NCI-H128 (cell line): ENCODE measurements around the gene TRAFD1.
"Not testable (repeated sequence)": the region's sequence is repeated elsewhere in the genome, so short reads cannot be mapped to it uniquely, and the experiment has no call there.

ENCODE experiments used
- DNase-seq: peaks from one replicate; lab custom pipeline; 2025; ENCODE audit not compliant: unreplicated experiment; lab: John Stamatoyannopoulos, UW

TRAFD1 gene

GRCh38 chr12:112125250-112125999 lies at the start of gene TRAFD1:
Gene TRAFD1 (plus strand): TSS chr12:112125560. CDS start chr12:112130523, 4,963 bp downstream.
- peak; percentile 91 for DNase-seq

GRCh38 chr12:112087055-112087850 lies 38.1 kb upstream of the TRAFD1 start:
- DNase-seq, result no peak

DNA sequence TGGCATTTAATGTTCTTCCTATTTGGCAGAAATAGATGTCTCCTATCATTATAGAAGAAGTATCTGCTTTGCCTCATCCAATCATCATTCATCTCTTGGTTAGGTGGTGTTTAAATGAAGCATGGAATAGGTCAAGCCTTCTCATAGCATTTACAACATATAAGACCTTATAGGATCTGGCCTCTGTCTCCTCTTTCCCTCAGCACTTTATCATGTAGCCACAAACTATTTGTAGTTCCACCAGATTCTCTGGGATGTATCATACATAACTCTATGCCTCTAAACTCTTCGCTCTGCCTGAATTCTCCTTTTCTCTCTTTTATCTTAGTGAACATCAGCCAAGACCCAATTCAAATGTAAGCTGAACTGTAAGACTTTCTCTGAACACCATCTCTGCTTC lies 37.5 kb upstream of the TRAFD1 start:
- DNase-seq, result no peak

DNA sequence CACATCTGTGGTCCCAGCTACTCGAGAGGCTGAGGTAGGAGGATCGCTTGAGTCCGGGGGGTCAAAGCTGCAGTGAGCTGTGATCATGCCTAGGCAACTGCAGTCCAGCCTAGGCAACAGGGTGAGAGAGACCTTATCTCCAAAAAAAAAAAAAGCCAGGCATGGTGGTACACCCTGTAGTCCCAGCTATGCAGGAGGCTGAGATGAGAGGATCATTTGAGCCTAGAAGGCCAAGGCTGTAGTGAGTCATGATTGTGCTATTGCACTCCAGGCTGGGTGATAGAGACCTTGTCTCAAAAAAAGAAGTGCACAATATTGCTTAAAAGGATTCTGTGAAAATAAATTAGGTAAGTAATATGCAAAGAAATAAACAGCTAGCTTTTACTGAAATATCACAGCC lies 33.8 kb upstream of the TRAFD1 start:
- no peak for DNase-seq

DNA sequence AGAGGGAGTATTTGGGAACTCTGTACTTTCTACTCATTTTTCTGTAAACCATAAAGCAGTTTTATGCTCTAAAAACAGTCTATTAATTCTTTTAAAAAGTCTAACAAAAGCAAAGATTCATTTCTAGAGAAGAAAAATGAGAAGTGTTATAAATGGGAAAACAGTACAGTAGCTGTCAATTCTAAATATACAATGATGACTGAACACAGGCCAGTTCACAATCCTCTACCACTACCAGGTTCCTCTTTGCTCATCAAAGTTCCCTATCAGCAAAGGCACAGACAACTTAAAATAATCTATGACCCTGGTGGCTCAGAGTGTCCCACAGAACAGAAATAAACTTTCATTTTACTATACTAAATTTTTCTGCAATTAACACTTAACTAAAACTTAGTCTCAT lies 29.3 kb upstream of the TRAFD1 start:
- no peak for DNase-seq

GRCh38 chr12:112096667-112097066 lies 28.7 kb upstream of the TRAFD1 start:
- no peak for DNase-seq

- DNase-seq, result no peak
Observed at GRCh38 chr12:112097641-112098040, 27.7 kb upstream of the TRAFD1 start.

DNA sequence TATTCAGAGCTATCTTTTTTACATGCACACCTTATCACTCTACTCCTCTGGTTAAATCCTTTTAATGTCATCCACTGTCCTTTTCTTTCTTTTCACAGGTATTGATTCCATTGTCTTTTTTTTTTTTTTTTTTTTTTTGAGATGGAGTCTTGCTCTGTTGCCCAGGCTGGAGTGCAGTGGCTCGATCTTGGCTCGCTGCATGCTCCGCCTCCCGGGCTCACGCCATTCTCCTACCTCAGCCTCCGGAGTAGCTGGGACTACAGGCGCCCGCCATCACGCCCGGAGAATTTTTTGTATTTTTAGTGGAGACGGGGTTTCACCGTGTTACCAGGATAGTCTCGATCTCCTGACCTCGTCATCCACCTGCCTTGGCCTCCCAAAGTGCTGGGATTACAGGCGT lies 24.9 kb upstream of the TRAFD1 start:
- not testable (repeated sequence) for DNase-seq

DNA sequence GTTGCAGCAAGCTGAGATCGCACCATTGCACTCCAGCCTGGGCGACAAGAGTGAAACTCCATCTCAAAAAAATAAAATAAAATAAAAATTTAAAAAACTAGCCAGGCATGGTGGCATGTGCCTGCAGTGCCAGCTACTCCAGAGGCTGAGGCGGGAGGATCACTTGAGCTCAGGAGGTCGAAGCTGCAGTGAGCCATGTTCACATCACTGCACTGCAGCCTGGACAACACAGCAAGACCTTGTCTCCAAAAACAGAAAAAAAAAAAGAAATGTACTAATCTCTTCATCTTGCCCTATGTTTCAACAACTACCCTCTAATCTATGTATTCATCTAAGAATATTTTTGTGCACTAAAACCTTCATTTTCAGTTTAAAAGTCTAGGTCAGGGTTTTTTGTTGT lies 23.2 kb upstream of the TRAFD1 start:
- no peak for DNase-seq

- not testable (repeated sequence) for DNase-seq
Observed at GRCh38 chr12:112102746-112103145, 22.6 kb upstream of the TRAFD1 start.

DNA sequence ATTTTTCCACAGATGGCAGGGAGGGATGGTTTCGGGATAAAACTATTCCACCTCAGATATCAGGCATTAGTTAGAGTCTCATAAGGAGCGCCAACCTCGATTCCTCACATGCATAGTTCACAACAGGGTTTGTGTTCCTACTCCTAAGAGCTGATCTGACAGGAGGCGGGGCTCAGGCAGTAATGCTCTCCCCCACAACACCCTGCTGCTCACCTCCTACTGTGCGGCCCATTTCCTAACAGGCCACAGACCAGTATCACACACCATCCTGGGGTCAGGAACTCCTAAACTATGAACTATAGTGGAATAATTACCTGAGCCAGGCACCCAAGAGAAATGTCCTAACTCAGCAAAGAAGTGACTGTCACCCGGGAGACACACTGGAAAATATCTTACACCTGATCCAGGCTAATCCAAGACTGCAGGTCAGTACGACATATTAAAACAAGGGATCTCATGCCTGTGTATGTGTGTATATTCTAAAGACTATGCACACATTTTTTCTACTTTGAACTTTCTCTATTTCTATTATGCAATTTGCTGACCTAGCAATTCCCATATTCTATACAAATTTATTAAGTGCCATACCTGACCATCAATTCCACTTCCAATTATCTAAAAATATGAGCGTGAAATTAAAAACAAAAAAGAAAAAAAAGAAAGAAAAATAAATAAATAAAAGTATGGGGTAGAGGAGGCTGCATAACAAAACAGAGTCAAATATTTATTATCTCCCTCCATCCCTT lies 21.4 kb upstream of the TRAFD1 start:
- DNase-seq, result no peak

DNA sequence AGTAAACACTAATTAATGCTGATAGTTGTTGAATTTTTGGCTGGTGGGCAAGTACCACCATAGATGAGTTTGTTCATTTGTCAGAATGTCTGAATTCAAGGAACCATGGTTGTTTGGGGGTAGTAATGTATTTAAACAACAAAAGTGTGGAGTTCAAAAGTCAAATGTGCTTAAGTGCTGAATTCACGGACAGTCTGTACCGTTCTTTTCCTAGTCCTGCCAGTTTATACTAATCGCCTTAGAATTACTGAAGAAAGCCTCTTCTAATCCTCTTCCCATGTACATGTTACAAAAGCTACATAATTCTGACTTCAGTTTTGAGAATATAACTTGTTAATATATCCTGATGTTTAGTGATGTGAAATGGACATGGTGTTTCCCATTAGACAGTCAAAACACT lies 19.5 kb upstream of the TRAFD1 start:
- DNase-seq, result no peak

- DNase-seq, result no peak
Observed at GRCh38 chr12:112107306-112108201, 17.8 kb upstream of the TRAFD1 start.

DNA sequence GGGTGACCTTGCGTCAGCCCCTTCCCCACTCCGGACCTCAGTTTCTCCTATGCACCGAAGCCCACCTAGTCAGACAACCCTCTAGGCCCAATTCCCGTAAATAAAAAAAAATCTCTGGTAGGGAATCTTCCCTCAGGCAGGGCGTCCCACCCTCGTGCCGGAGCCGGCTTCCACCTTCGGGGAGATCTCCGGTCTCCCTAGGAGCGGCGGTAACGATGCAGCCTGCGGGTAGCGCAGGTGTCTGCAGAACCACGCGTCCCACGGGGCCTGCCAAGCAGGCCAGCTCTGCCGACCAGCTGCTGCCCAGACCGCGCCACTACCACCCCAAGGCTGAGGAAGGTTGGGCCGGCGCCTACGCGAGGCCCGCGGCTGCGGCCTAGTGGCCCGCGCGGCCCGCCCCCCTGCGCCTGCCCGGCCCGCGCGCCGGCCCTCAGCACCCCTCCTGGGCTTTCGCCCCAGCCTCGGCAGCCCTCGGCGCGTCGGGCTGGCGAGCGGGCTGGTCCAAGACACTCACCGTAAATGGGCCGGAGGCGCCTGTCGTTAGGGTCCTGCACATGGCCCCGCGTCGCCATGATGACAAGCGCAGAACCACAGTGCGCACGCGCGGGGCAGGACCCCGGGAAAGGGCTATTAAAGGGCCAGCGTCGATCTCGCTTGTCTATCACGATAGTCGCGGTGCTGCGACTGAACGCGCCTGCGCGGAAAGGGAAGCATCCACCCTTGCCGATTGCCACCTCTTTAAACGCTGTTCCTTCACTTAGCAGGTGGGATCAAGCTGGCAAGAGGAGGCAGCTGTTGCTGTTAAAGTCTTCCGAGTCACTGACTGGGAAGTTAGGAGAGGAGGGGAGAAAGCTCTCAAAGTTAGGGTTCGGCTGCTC lies 16.9 kb upstream of the TRAFD1 start, which contains the start of gene NAA25:
Gene NAA25 (minus strand): TSS at position 582 of the 878 bp plus-strand sequence. CDS start 10 bp downstream, at position 572.
- peak; percentile 51 for DNase-seq

- not testable (repeated sequence) for DNase-seq
Observed at GRCh38 chr12:112110787-112111662, 14.3 kb upstream of the TRAFD1 start.

DNA sequence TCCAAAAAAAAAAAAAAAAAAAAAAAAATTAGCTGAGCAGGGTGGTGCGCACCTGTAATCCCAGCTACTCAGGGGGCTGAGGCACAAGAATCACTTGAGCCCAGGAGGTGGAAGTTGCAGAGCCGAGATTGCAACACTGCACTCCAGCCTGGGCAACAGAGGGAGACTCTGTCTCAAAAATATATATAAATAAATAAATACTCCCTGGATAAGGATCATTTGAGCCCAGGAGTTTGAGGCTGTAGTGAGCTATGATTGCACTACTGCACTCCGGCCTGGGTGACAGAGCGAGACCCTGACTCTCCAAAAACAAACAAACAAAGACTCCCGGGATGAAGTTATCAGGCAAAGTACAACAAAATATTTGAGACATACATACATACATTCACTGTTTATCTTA lies 13.4 kb upstream of the TRAFD1 start:
- DNase-seq, result no peak

- no peak for DNase-seq
Observed at GRCh38 chr12:112112409-112113133, 12.8 kb upstream of the TRAFD1 start.
